Effector memory CD4-positive, alpha-beta T cell (primary cell): ENCODE data around the gene TMEM207.

Source experiments
- DNase-seq, 3 donors: peaks; one replicate each; pipeline ENCODE4 v3.0.0-alpha.2; 2020
- H3K27ac ChIP-seq: 2 replicates; pipeline ENCODE4 v1.7.0; 2013; ENCODE audit warnings: mild to moderate bottlenecking, low read length, moderate library complexity; ENCODE audit not compliant: insufficient read depth, poor library complexity, severe bottlenecking
- H3K27me3 ChIP-seq: replicated peaks from 2 replicates; pipeline ENCODE4 v1.7.0; 2013; ENCODE audit warnings: mild to moderate bottlenecking, low read length; ENCODE audit not compliant: insufficient read depth, control insufficient read depth, poor library complexity, severe bottlenecking
- H3K36me3 ChIP-seq: 2 replicates; pipeline ENCODE4 v1.7.0; 2013; ENCODE audit warnings: mild to moderate bottlenecking, low read length, moderate library complexity; ENCODE audit not compliant: control insufficient read depth, insufficient read depth
- H3K4me1 ChIP-seq: 2 replicates; pipeline ENCODE4 v1.7.0; 2013; ENCODE audit warnings: low read length, mild to moderate bottlenecking; ENCODE audit not compliant: control insufficient read depth, insufficient read depth, poor library complexity, severe bottlenecking
- H3K4me3 ChIP-seq: 2 replicates; pipeline ENCODE4 v1.7.0; 2013; ENCODE audit warnings: low read length, low read depth, mild to moderate bottlenecking; ENCODE audit not compliant: insufficient read depth, poor library complexity, severe bottlenecking
- H3K9me3 ChIP-seq: 2 replicates; pipeline ENCODE4 v1.7.0; 2013; ENCODE audit warnings: mild to moderate bottlenecking, low read length, moderate library complexity; ENCODE audit not compliant: control insufficient read depth

Gene TMEM207

GRCh38 chr3:190430906-190431305 lies 18.8 kb downstream of the TMEM207 start:
- Histone ChIP-seq H3K27me3 (no peaks in the 10 kb centered on the region), H3K27ac (no peak overlapping the region), H3K36me3 (no peaks in the 10 kb centered on the region), H3K4me3 (no peak overlapping the region), H3K9me3 (no peaks in the 10 kb centered on the region), H3K4me1 (no peaks in the 10 kb centered on the region)
- DNase-seq = no peak

GRCh38 chr3:190429681-190430080 lies 20.0 kb downstream of the TMEM207 start:
- H3K36me3 ChIP-seq = no peaks in the 10 kb centered on the region
- H3K27me3 ChIP-seq = no peaks in the 10 kb centered on the region
- no peaks in the 10 kb centered on the region for H3K4me1 ChIP-seq
- no peak overlapping the region for H3K27ac ChIP-seq
- no peak overlapping the region for H3K4me3 ChIP-seq
- H3K9me3 ChIP-seq = no peaks in the 10 kb centered on the region
- DNase-seq = no peak

GRCh38 chr3:190426806-190427507 lies 22.7 kb downstream of the TMEM207 start:
- H3K27me3 ChIP-seq = no peaks in the 10 kb centered on the region
- DNase-seq = no peak
- no peaks in the 10 kb centered on the region for H3K4me1 ChIP-seq
- no peak overlapping the region for H3K4me3 ChIP-seq
- H3K36me3 ChIP-seq = no peaks in the 10 kb centered on the region
- H3K9me3 ChIP-seq = no peaks in the 10 kb centered on the region
- no peak overlapping the region for H3K27ac ChIP-seq

- no peaks in the 10 kb centered on the region for H3K9me3 ChIP-seq
- no peak overlapping the region for H3K4me3 ChIP-seq
- H3K4me1 ChIP-seq = no peaks in the 10 kb centered on the region
- DNase-seq = no peak
- H3K27me3 ChIP-seq = no peaks in the 10 kb centered on the region
- no peak overlapping the region for H3K27ac ChIP-seq
- H3K36me3 ChIP-seq = no peaks in the 10 kb centered on the region
Measured at GRCh38 chr3:190425833-190426232, 23.9 kb downstream of the TMEM207 start.

GRCh38 chr3:190424478-190425439 lies 24.9 kb downstream of the TMEM207 start:
- no peaks in the 10 kb centered on the region for H3K36me3 ChIP-seq
- H3K4me3 ChIP-seq = no peak overlapping the region
- peak in 2 of 3 donors; percentile 1 to 2 for DNase-seq
- H3K4me1 ChIP-seq = no peaks in the 10 kb centered on the region
- no peaks in the 10 kb centered on the region for H3K9me3 ChIP-seq
- no peak overlapping the region for H3K27ac ChIP-seq
- H3K27me3 ChIP-seq = no peaks in the 10 kb centered on the region

- Histone ChIP-seq H3K36me3 (no peaks in the 10 kb centered on the region), H3K27ac (no peak overlapping the region), H3K9me3 (no peaks in the 10 kb centered on the region), H3K4me3 (no peak overlapping the region), H3K27me3 (no peaks in the 10 kb centered on the region), H3K4me1 (no peaks in the 10 kb centered on the region)
- no peak for DNase-seq
Measured at GRCh38 chr3:190424108-190424477, 25.6 kb downstream of the TMEM207 start.

GRCh38 chr3:190414297-190414696 lies 35.4 kb downstream of the TMEM207 start:
- Histone ChIP-seq H3K27ac (no peak overlapping the region), H3K4me1 (no peaks in the 10 kb centered on the region), H3K9me3 (no peaks in the 10 kb centered on the region), H3K4me3 (no peak overlapping the region), H3K36me3 (no peaks in the 10 kb centered on the region), H3K27me3 (no peaks in the 10 kb centered on the region)
- DNase-seq = no peak

GRCh38 chr3:190404715-190405114 lies 45.0 kb downstream of the TMEM207 start:
- Histone ChIP-seq H3K27ac (no peak overlapping the region), H3K36me3 (no peaks in the 10 kb centered on the region), H3K4me3 (no peak overlapping the region), H3K9me3 (no peaks in the 10 kb centered on the region), H3K27me3 (no peaks in the 10 kb centered on the region), H3K4me1 (no peaks in the 10 kb centered on the region)
- DNase-seq = no peak

- no peak overlapping the region for H3K27ac ChIP-seq
Measured at GRCh38 chr3:190401963-190402362, 47.7 kb downstream of the TMEM207 start.

GRCh38 chr3:190399677-190400076 lies 50.0 kb downstream of the TMEM207 start:
- Histone ChIP-seq H3K36me3 (no peaks in the 10 kb centered on the region), H3K9me3 (no peaks in the 10 kb centered on the region), H3K27ac (no peak overlapping the region), H3K4me1 (no peaks in the 10 kb centered on the region), H3K27me3 (no peaks in the 10 kb centered on the region), H3K4me3 (no peak overlapping the region)
- no peak for DNase-seq

More at GRCh38 chr3:190401963-190402362, 47.7 kb downstream of the TMEM207 start:
- no peaks in the 10 kb centered on the region for H3K4me1 ChIP-seq
- H3K9me3 ChIP-seq = no peaks in the 10 kb centered on the region
- H3K27me3 ChIP-seq = no peaks in the 10 kb centered on the region
- H3K36me3 ChIP-seq = no peaks in the 10 kb centered on the region
- DNase-seq = no peak
- no peak overlapping the region for H3K4me3 ChIP-seq
